HepG2 (cell line): Measurements from ENCODE around the gene HTRA3.

Experiments
- CCAR2 ChIP-seq: fragments of 200-400 bp; formaldehyde crosslinking; optimal IDR thresholded peaks from 2 replicates; pipeline ENCODE3; 2018; ENCODE audit warnings: low read depth, mild to moderate bottlenecking, low read length, moderate library complexity
- CTCF ChIP-seq: sonication (generic); formaldehyde crosslinking; IDR thresholded peaks from 2 replicates; pipeline ENCODE4 v1.5.0; 2020; ENCODE audit warnings: mild to moderate bottlenecking, missing genetic modification reagents, moderate library complexity
- NFE2L1 ChIP-seq: sonication (generic); formaldehyde crosslinking; IDR thresholded peaks from 2 replicates; pipeline ENCODE4 v1.4.0; 2020; ENCODE audit warnings: missing genetic modification reagents, mild to moderate bottlenecking, borderline replicate concordance
- POLR2A ChIP-seq, 2 experiments: IDR thresholded peaks; 2 replicates each; pipeline ENCODE4 v1.6.1; 2011; ENCODE audit warnings: low read depth in 2 of 2, low read length in 2 of 2, mild to moderate bottlenecking in 1 of 2, moderate library complexity in 1 of 2; ENCODE audit not compliant: insufficient read depth in 1 of 2
- THAP7 ChIP-seq: sonication (generic); formaldehyde crosslinking; IDR thresholded peaks from 2 replicates; pipeline ENCODE4 v1.8.1; 2023; ENCODE audit warnings: mild to moderate bottlenecking, missing genetic modification reagents
- YY1 ChIP-seq: IDR thresholded peaks from 2 replicates; pipeline ENCODE4 v1.6.1; 2011; ENCODE audit warnings: low read length, low read depth, moderate library complexity, mild to moderate bottlenecking; ENCODE audit not compliant: insufficient read depth, insufficient replicate concordance

GRCh38 chr4:8336412-8337075, 67.0 kb downstream of the HTRA3 start:
- TF ChIP-seq CTCF (CRISPR knock-in tag) (no peak), YY1 (no peak), NFE2L1 (CRISPR knock-in tag) (no peak), CCAR2 (no peak), POLR2A (IDR thresholded peaks at IDR 0.05; ENCODE audit: insufficient read depth in 1 of 2, low read depth in 2 of 2, low read length in 2 of 2) (no peak), THAP7 (no peak)
